Astrocyte of the cerebellum (primary cell): ENCODE measurements around the gene LRP1B.

Experiments
- DNase-seq: peaks from one replicate; pipeline ENCODE4 v3.0.0-alpha.2; 2011; ENCODE audit warnings: low read depth
- H3K4me3 ChIP-seq: 2 replicates; pipeline ENCODE4 v1.5.1; 2011; ENCODE audit warnings: mild to moderate bottlenecking, low read depth, low read length, moderate library complexity
- CTCF ChIP-seq: IDR thresholded peaks from 2 replicates; pipeline ENCODE4 v1.5.1; 2012; ENCODE audit warnings: low read length, low read depth, moderate library complexity, mild to moderate bottlenecking; ENCODE audit errors: missing control alignments
- in situ Hi-C: cut with HindIII; loops from 2 replicates; pipeline ENCODE4 v1.10.0; 2017; ENCODE audit warnings: low sequenced_read_pairs

The LRP1B gene

DNA sequence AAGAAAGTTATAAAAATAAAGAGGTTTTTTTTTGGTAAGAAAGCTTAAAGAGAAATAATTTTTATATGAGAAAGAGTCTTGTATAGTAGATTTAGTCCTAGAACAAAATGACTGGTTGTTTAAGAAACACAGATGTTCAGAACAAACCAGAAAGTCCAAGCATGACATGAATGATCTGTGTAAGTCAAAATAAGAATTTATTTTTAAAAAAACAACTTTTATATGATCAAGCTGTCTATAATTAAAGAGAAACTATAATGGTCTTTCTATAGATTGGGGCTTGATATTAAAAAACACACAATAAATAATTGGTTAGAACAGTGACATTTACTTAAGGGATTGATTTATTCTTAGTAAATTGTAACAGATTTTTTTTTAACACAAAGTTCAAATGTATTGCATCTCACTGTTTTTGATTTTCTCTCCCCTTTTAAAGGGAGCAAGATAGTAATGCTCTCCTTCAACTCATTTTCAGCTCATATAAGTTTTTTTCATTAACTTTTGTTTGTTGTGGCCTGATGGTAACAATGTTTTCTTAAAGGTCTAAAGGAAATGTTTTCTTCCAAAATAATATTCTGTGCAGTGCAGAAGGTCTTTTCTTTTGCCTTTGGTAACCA is 1256.8 kb downstream of the LRP1B start:
- DNase-seq: no peak
- TF ChIP-seq CTCF: no peak
- no peak overlapping the region for H3K4me3 ChIP-seq
- in situ Hi-C loops: no loop called here

GRCh38 chr2:140869925-140870324 is 1260.9 kb downstream of the LRP1B start:
- in situ Hi-C loops: no loop called here
- no peak for DNase-seq
- no peak for TF ChIP-seq CTCF
- H3K4me3 ChIP-seq: no peak overlapping the region

DNA sequence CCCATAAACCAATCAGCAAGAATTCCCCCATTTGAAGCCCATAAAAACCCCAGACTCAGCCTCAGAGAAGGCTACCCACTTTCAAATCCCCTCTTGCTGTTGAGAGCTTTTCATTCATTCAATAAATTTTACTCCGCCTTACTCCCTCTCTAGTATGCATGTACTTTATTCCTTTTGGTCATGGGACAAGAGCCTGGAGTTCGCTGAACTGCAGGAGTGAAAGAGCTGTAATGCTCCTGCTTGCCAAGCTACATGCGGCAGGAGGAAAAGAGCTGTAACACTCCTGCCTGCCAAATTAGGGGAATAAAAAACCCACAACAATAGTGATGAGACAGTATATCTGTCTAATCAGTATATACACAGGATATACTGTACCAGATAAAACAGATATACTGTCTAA is 1261.7 kb downstream of the LRP1B start:
- no peak for DNase-seq
- H3K4me3 ChIP-seq: no peak overlapping the region
- TF ChIP-seq CTCF: no peak
- in situ Hi-C loops: no loop called here

- in situ Hi-C loops: no loop called here
- no peak for DNase-seq
- H3K4me3 ChIP-seq: no peak overlapping the region
- TF ChIP-seq CTCF: no peak
Measured at GRCh38 chr2:140865837-140866236, 1265.0 kb downstream of the LRP1B start.

- peak; percentile 59 for DNase-seq
Measured at GRCh38 chr2:140863713-140864112, 1267.1 kb downstream of the LRP1B start.

GRCh38 chr2:140862181-140862580 is 1268.6 kb downstream of the LRP1B start:
- no peak overlapping the region for H3K4me3 ChIP-seq
- no peak for TF ChIP-seq CTCF
- in situ Hi-C loops: no loop called here
- DNase-seq: no peak

More at GRCh38 chr2:140863713-140864112, 1267.1 kb downstream of the LRP1B start:
- H3K4me3 ChIP-seq: no peak overlapping the region
- in situ Hi-C loops: no loop called here
- TF ChIP-seq CTCF: peak; percentile 20
